ENCODE results near the gene NAA40. TPM values are rescaled to one million over a fixed set of nuclear protein-coding genes. Genes with fewer than 3 reads are reported as not detected.
A peak's percentile ranks its signal among the peaks of the same experiment; 100 is the strongest.

The NAA40 gene
- total and polyA plus RNA-seq, 10 of the 15 experiments (the other 5 are each of a cell fraction or from before 2014, with no cell fraction given) = 4.8 to 31.6 (median 22.2) TPM

GRCh38 chr11:63951779-63952536, 13.2 kb downstream of the NAA40 start (continued):
- TF ChIP-seq YY1 (IDR thresholded peaks at IDR 0.05; ENCODE audit: low read depth, low read length) (peak; percentile 7; the same call in 1 of the 2 replicates), FOXK2 (IDR thresholded peaks at IDR 0.05) (no peak), MYB (IDR thresholded peaks at IDR 0.05; ENCODE audit: borderline replicate concordance, low read depth, low read length) (no peak), RELA (IDR thresholded peaks at IDR 0.05; ENCODE audit: borderline replicate concordance, partially characterized antibody) (no peak), SIX5 (IDR thresholded peaks at IDR 0.05; ENCODE audit: low read depth, low read length, severe bottlenecking) (no peak), SP1 (IDR thresholded peaks at IDR 0.05; ENCODE audit: low read depth, low read length) (peak; percentile 58), RFX5 (IDR thresholded peaks at IDR 0.05; ENCODE audit: low read depth, low read length) (no peak), EED (IDR thresholded peaks at IDR 0.05; ENCODE audit: low read depth) (peak; percentile 70; the same call in 1 of the 2 replicates), CREB1 (IDR thresholded peaks at IDR 0.05; ENCODE audit: low read depth) (peak; percentile 51; the same call in 1 of the 2 replicates), HCFC1 (IDR thresholded peaks at IDR 0.05; ENCODE audit: low read length) (no peak), EP300 (IDR thresholded peaks at IDR 0.05; ENCODE audit: borderline replicate concordance in 1 of 2, control insufficient read depth in 1 of 2, low read depth in 2 of 2, low read length in 2 of 2) (peak in 1 of 2 experiments; percentile 31; a peak in 1 of 4 replicates), FOS (IDR thresholded peaks at IDR 0.05; ENCODE audit: borderline replicate concordance, extremely low read depth, insufficient read length) (no peak), JUNB (IDR thresholded peaks at IDR 0.05) (no peak), TCF12 (IDR thresholded peaks at IDR 0.05; ENCODE audit: low read depth, low read length) (0 out of 2 replicates have a peak, but pooled peaks have one; percentile 0), RAD51 (IDR thresholded peaks at IDR 0.05) (no peak), HDAC6 (IDR thresholded peaks at IDR 0.05; ENCODE audit: unreplicated experiment) (no peak), CBX5 (IDR thresholded peaks at IDR 0.05; ENCODE audit: low read depth) (no peak), TBL1XR1 (IDR thresholded peaks at IDR 0.05; ENCODE audit: low read depth, low read length) (no peak), CBX3 (IDR thresholded peaks at IDR 0.05; ENCODE audit: borderline replicate concordance, low read depth) (no peak), IKZF2 (IDR thresholded peaks at IDR 0.05) (peak in 1 of 2 experiments; percentile 62; a peak in 2 of 4 replicates)
- TF ChIP-seq, protein P1, sequence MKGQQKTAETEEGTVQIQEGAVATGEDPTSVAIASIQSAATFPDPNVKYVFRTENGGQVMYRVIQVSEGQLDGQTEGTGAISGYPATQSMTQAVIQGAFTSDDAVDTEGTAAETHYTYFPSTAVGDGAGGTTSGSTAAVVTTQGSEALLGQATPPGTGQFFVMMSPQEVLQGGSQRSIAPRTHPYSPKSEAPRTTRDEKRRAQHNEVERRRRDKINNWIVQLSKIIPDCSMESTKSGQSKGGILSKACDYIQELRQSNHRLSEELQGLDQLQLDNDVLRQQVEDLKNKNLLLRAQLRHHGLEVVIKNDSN (IDR thresholded peaks at IDR 0.05; ENCODE audit: borderline replicate concordance, extremely low read length, insufficient read depth, low read depth, low read length) = no peak
- TF ChIP-seq, protein P2, sequence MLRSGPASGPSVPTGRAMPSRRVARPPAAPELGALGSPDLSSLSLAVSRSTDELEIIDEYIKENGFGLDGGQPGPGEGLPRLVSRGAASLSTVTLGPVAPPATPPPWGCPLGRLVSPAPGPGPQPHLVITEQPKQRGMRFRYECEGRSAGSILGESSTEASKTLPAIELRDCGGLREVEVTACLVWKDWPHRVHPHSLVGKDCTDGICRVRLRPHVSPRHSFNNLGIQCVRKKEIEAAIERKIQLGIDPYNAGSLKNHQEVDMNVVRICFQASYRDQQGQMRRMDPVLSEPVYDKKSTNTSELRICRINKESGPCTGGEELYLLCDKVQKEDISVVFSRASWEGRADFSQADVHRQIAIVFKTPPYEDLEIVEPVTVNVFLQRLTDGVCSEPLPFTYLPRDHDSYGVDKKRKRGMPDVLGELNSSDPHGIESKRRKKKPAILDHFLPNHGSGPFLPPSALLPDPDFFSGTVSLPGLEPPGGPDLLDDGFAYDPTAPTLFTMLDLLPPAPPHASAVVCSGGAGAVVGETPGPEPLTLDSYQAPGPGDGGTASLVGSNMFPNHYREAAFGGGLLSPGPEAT (IDR thresholded peaks at IDR 0.05; ENCODE audit: low read depth) = peak; percentile 28; the same call in 1 of the 2 replicates
- TF ChIP-seq, protein P3, sequence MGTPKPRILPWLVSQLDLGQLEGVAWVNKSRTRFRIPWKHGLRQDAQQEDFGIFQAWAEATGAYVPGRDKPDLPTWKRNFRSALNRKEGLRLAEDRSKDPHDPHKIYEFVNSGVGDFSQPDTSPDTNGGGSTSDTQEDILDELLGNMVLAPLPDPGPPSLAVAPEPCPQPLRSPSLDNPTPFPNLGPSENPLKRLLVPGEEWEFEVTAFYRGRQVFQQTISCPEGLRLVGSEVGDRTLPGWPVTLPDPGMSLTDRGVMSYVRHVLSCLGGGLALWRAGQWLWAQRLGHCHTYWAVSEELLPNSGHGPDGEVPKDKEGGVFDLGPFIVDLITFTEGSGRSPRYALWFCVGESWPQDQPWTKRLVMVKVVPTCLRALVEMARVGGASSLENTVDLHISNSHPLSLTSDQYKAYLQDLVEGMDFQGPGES (IDR thresholded peaks at IDR 0.05) = no peak
- TF ChIP-seq, protein P4, sequence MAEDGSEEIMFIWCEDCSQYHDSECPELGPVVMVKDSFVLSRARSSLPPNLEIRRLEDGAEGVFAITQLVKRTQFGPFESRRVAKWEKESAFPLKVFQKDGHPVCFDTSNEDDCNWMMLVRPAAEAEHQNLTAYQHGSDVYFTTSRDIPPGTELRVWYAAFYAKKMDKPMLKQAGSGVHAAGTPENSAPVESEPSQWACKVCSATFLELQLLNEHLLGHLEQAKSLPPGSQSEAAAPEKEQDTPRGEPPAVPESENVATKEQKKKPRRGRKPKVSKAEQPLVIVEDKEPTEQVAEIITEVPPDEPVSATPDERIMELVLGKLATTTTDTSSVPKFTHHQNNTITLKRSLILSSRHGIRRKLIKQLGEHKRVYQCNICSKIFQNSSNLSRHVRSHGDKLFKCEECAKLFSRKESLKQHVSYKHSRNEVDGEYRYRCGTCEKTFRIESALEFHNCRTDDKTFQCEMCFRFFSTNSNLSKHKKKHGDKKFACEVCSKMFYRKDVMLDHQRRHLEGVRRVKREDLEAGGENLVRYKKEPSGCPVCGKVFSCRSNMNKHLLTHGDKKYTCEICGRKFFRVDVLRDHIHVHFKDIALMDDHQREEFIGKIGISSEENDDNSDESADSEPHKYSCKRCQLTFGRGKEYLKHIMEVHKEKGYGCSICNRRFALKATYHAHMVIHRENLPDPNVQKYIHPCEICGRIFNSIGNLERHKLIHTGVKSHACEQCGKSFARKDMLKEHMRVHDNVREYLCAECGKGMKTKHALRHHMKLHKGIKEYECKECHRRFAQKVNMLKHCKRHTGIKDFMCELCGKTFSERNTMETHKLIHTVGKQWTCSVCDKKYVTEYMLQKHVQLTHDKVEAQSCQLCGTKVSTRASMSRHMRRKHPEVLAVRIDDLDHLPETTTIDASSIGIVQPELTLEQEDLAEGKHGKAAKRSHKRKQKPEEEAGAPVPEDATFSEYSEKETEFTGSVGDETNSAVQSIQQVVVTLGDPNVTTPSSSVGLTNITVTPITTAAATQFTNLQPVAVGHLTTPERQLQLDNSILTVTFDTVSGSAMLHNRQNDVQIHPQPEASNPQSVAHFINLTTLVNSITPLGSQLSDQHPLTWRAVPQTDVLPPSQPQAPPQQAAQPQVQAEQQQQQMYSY (CRISPR knock-in tag; IDR thresholded peaks at IDR 0.05) = no peak

All from GM12878 (cell line).